CD4-positive, alpha-beta memory T cell (primary cell): Measurements from ENCODE around the gene TEX51. TPM values are rescaled to one million over a fixed set of nuclear protein-coding genes. Genes with fewer than 3 reads are reported as not detected.

Source experiments
- CTCF ChIA-PET: fragments of 350-600 bp; sonication (Branson Sonifier 250); formaldehyde crosslinking; loops from one replicate; lab custom pipeline; 2021; ENCODE audit warnings: inconsistent platforms; ENCODE audit not compliant: partially characterized antibody; lab: Charles Lee
- POLR2A ChIA-PET: fragments of 350-600 bp; sonication (Branson Sonifier 250); formaldehyde crosslinking; loops from one replicate; lab custom pipeline; 2021; ENCODE audit not compliant: partially characterized antibody; lab: Charles Lee
- DNase-seq, 5 donors: peaks; one replicate each; pipeline versions ENCODE4 v3.0.0 to v3.0.0-alpha.2; 2020 to 2022; ENCODE audit warnings: mixed read lengths in 1 of 5
- H3K27ac ChIP-seq: one replicate; pipeline ENCODE4 v1.7.0; 2013; ENCODE audit warnings: low read depth, low read length
- H3K27me3 ChIP-seq: 2 replicates; pipeline ENCODE4 v1.7.0; 2013; ENCODE audit warnings: mild to moderate bottlenecking, low read length, moderate library complexity; ENCODE audit not compliant: insufficient read depth
- H3K36me3 ChIP-seq: 2 replicates; pipeline ENCODE4 v1.7.0; 2013; ENCODE audit warnings: mild to moderate bottlenecking, low read length, moderate library complexity; ENCODE audit not compliant: insufficient read depth
- H3K4me1 ChIP-seq: 2 replicates; pipeline ENCODE4 v1.7.0; 2013; ENCODE audit warnings: mild to moderate bottlenecking, low read length, moderate library complexity; ENCODE audit not compliant: insufficient read depth
- H3K4me3 ChIP-seq, 2 donors: one replicate each; pipeline ENCODE4 v1.7.0; 2013; ENCODE audit warnings: low read length in 2 of 2, mild to moderate bottlenecking in 1 of 2
- H3K9me3 ChIP-seq, 2 donors: one replicate each; pipeline ENCODE4 v1.7.0; 2013; ENCODE audit warnings: low read length in 2 of 2, control low read depth in 1 of 2; ENCODE audit not compliant: control insufficient read depth in 1 of 2
- H3K27ac Mint-ChIP-seq, 7 donors: one replicate each; pipeline ENCODE4 v1.8.0; 2020 to 2021; ENCODE audit warnings: mixed read lengths in 7 of 7, mild to moderate bottlenecking in 6 of 7, inconsistent platforms in 3 of 7, moderate library complexity in 3 of 7
- H3K27me3 Mint-ChIP-seq, 2 donors: one replicate each; pipeline ENCODE4 v1.8.0; 2020 to 2021; ENCODE audit warnings: mixed read lengths in 2 of 2
- H3K36me3 Mint-ChIP-seq, 2 donors: one replicate each; pipeline ENCODE4 v1.8.0; 2020 to 2021; ENCODE audit warnings: mixed read lengths in 2 of 2, inconsistent platforms in 1 of 2, mild to moderate bottlenecking in 1 of 2
- H3K4me1 Mint-ChIP-seq, 4 donors: one replicate each; pipeline ENCODE4 v1.8.0; 2020 to 2021; ENCODE audit warnings: mixed read lengths in 4 of 4, mild to moderate bottlenecking in 1 of 4
- H3K4me3 Mint-ChIP-seq, 8 donors: one replicate each; pipeline ENCODE4 v1.8.0; 2020 to 2021; ENCODE audit warnings: mixed read lengths in 8 of 8, mild to moderate bottlenecking in 7 of 8, moderate library complexity in 6 of 8, inconsistent platforms in 3 of 8
- H3K9me3 Mint-ChIP-seq, 8 donors: one replicate each; pipeline ENCODE4 v1.8.0; 2020 to 2021; ENCODE audit warnings: mixed read lengths in 8 of 8, mild to moderate bottlenecking in 5 of 8, inconsistent platforms in 3 of 8, moderate library complexity in 1 of 8
- intact Hi-C: fragments of 100-400 bp; cut with micrococcal nuclease; formaldehyde crosslinking; loops from one replicate; pipeline ENCODE4 v1.15.1; 2023
- polyA plus RNA-seq, 2 donors: library from polyadenylated mRNA; unstranded; fragments of 300-500 nt; fragmentation: Illumina TruSeq; gene quantifications; one replicate each; pipeline ENCODE4 v1.2.3, GENCODE V29; 2021
- total RNA-seq, 2 experiments: library from RNA; stranded (reverse); gene quantifications; one replicate each; pipeline ENCODE4 v1.2.3, GENCODE V29; 2021

Gene TEX51
- total and polyA plus RNA-seq, 4 experiments from 2014 or later: not detected

GRCh38 chr2:126883666-126884040 is 15.0 kb upstream of the TEX51 start:
- H3K27ac ChIP-seq: no peak overlapping the region
- Mint-ChIP-seq H3K36me3 (no peaks in the 10 kb centered on the region), H3K27ac (no peak overlapping the region), H3K9me3 (no peaks in the 10 kb centered on the region), H3K4me3 (no peak overlapping the region), H3K4me1 (peaks cover 0 to 4% (median under 1%) of the 10 kb centered on the region in 4 donors), H3K27me3 (peaks cover 6 to 12% of the 10 kb centered on the region in 2 donors)
- H3K4me1 ChIP-seq: no peaks in the 10 kb centered on the region
- no peaks in the 10 kb centered on the region for H3K27me3 ChIP-seq
- H3K9me3 ChIP-seq: no peaks in the 10 kb centered on the region
- CTCF ChIA-PET: no interaction called here
- no peak overlapping the region for H3K4me3 ChIP-seq
- no peak for DNase-seq
- intact Hi-C loops: no loop called here
- no peaks in the 10 kb centered on the region for H3K36me3 ChIP-seq
- POLR2A ChIA-PET: no interaction called here

- POLR2A ChIA-PET: no interaction called here
These were observed 13.6 kb upstream of the TEX51 start for GRCh38 chr2:126884861-126885750.

GRCh38 chr2:126885751-126886210 is 12.9 kb upstream of the TEX51 start:
- POLR2A ChIA-PET: no interaction called here
- intact Hi-C loops: no loop called here
- no peak overlapping the region for H3K4me3 Mint-ChIP-seq

More at GRCh38 chr2:126884861-126885750, 13.6 kb upstream of the TEX51 start:
- Mint-ChIP-seq H3K27me3 (peaks cover 6 to 14% of the 10 kb centered on the region in 2 donors), H3K36me3 (no peaks in the 10 kb centered on the region), H3K4me3 (peak overlapping the region in 1 of 8 donors; percentile 54), H3K4me1 (peaks cover 0 to 4% (median under 1%) of the 10 kb centered on the region in 4 donors), H3K9me3 (no peaks in the 10 kb centered on the region), H3K27ac (no peak overlapping the region)
- no peak overlapping the region for H3K4me3 ChIP-seq
- H3K9me3 ChIP-seq: no peaks in the 10 kb centered on the region
- H3K27me3 ChIP-seq: no peaks in the 10 kb centered on the region
- no peaks in the 10 kb centered on the region for H3K36me3 ChIP-seq
- DNase-seq: no peak
- H3K4me1 ChIP-seq: no peaks in the 10 kb centered on the region
- H3K27ac ChIP-seq: no peak overlapping the region
- CTCF ChIA-PET: interaction anchor here (1.6 kb wide), 1 partner anchor 10 kb away, joined by 3 read pairs; no protein-coding TSS in a partner anchor
- intact Hi-C loops: no loop called here

GRCh38 chr2:126886211-126886915 is 12.3 kb upstream of the TEX51 start:
- no peaks in the 10 kb centered on the region for H3K9me3 ChIP-seq
- H3K4me1 Mint-ChIP-seq: peaks cover 0 to 4% (median under 1%) of the 10 kb centered on the region in 4 donors
- no peaks in the 10 kb centered on the region for H3K4me1 ChIP-seq
- no peaks in the 10 kb centered on the region for H3K27me3 ChIP-seq
- no peak overlapping the region for H3K4me3 ChIP-seq
- DNase-seq: peak in 3 of 5 donors; percentile 4 to 5 (median 5)
- no peak overlapping the region for H3K27ac Mint-ChIP-seq
- peaks cover 6 to 20% of the 10 kb centered on the region in 2 donors for H3K27me3 Mint-ChIP-seq
- H3K36me3 ChIP-seq: no peaks in the 10 kb centered on the region
- intact Hi-C loops: no loop called here
- no peaks in the 10 kb centered on the region for H3K9me3 Mint-ChIP-seq
- no peaks in the 10 kb centered on the region for H3K36me3 Mint-ChIP-seq
- ChIA-PET POLR2A (no interaction called here), CTCF (interaction anchor here (0.5 to 1.6 kb wide), 2 partner anchors 9 to 18 kb away, joined by 3 to 4 read pairs; no protein-coding TSS in a partner anchor)
- peak overlapping the region in 3 of 8 donors; percentile 36 to 59 (median 47) for H3K4me3 Mint-ChIP-seq
- H3K27ac ChIP-seq: no peak overlapping the region

More at GRCh38 chr2:126885751-126886210, 12.9 kb upstream of the TEX51 start:
- Histone ChIP-seq H3K27me3 (no peaks in the 10 kb centered on the region), H3K36me3 (no peaks in the 10 kb centered on the region), H3K4me3 (no peak overlapping the region), H3K4me1 (no peaks in the 10 kb centered on the region), H3K9me3 (no peaks in the 10 kb centered on the region), H3K27ac (no peak overlapping the region)
- H3K27me3 Mint-ChIP-seq: peaks cover 6 to 14% of the 10 kb centered on the region in 2 donors
- CTCF ChIA-PET: interaction anchor here (1.6 kb wide), 1 partner anchor 9 kb away, joined by 3 read pairs; no protein-coding TSS in a partner anchor
- DNase-seq: no peak
- no peak overlapping the region for H3K27ac Mint-ChIP-seq
- no peaks in the 10 kb centered on the region for H3K9me3 Mint-ChIP-seq
- peaks cover 0 to 4% (median under 1%) of the 10 kb centered on the region in 4 donors for H3K4me1 Mint-ChIP-seq
- no peaks in the 10 kb centered on the region for H3K36me3 Mint-ChIP-seq

- H3K9me3 ChIP-seq: no peaks in the 10 kb centered on the region
- intact Hi-C loops: no loop called here
- ChIA-PET CTCF (interaction anchor here (0.5 to 1.6 kb wide), 2 partner anchors 8 to 18 kb away, joined by 3 to 4 read pairs; no protein-coding TSS in a partner anchor), POLR2A (no interaction called here)
- no peaks in the 10 kb centered on the region for H3K9me3 Mint-ChIP-seq
- no peaks in the 10 kb centered on the region for H3K4me1 ChIP-seq
- H3K36me3 ChIP-seq: no peaks in the 10 kb centered on the region
- no peaks in the 10 kb centered on the region for H3K27me3 ChIP-seq
- no peak for DNase-seq
- H3K4me3 Mint-ChIP-seq: no peak overlapping the region
- no peak overlapping the region for H3K4me3 ChIP-seq
- H3K4me1 Mint-ChIP-seq: peaks cover 0 to 4% (median under 1%) of the 10 kb centered on the region in 4 donors
- peaks cover 6 to 20% of the 10 kb centered on the region in 2 donors for H3K27me3 Mint-ChIP-seq
- H3K27ac Mint-ChIP-seq: no peak overlapping the region
- H3K36me3 Mint-ChIP-seq: no peaks in the 10 kb centered on the region
- H3K27ac ChIP-seq: no peak overlapping the region
These were observed 11.8 kb upstream of the TEX51 start for GRCh38 chr2:126886916-126887280.

- no peak overlapping the region for H3K4me3 ChIP-seq
- H3K27me3 ChIP-seq: no peaks in the 10 kb centered on the region
- H3K4me1 ChIP-seq: no peaks in the 10 kb centered on the region
- H3K36me3 ChIP-seq: no peaks in the 10 kb centered on the region
- H3K27ac Mint-ChIP-seq: no peak overlapping the region
- ChIA-PET POLR2A (no interaction called here), CTCF (no interaction called here)
- intact Hi-C loops: no loop called here
- no peaks in the 10 kb centered on the region for H3K9me3 Mint-ChIP-seq
- H3K9me3 ChIP-seq: no peaks in the 10 kb centered on the region
- no peaks in the 10 kb centered on the region for H3K36me3 Mint-ChIP-seq
- H3K27me3 Mint-ChIP-seq: peaks cover 6 to 19% of the 10 kb centered on the region in 2 donors
- peaks cover 0 to 4% (median under 1%) of the 10 kb centered on the region in 4 donors for H3K4me1 Mint-ChIP-seq
- no peak for DNase-seq
- H3K4me3 Mint-ChIP-seq: no peak overlapping the region
- no peak overlapping the region for H3K27ac ChIP-seq
These were observed 11.2 kb upstream of the TEX51 start for GRCh38 chr2:126887506-126887905.

GRCh38 chr2:126888046-126888445 is 10.6 kb upstream of the TEX51 start:
- Histone ChIP-seq H3K27me3 (no peaks in the 10 kb centered on the region), H3K4me1 (no peaks in the 10 kb centered on the region), H3K9me3 (no peaks in the 10 kb centered on the region), H3K4me3 (no peak overlapping the region), H3K27ac (no peak overlapping the region), H3K36me3 (no peaks in the 10 kb centered on the region)
- CTCF ChIA-PET: no interaction called here
- Mint-ChIP-seq H3K27ac (no peak overlapping the region), H3K4me3 (no peak overlapping the region), H3K9me3 (no peaks in the 10 kb centered on the region), H3K27me3 (peaks cover 6 to 16% of the 10 kb centered on the region in 2 donors), H3K36me3 (no peaks in the 10 kb centered on the region), H3K4me1 (peaks cover 0 to 4% (median under 1%) of the 10 kb centered on the region in 4 donors)
- POLR2A ChIA-PET: no interaction called here
- DNase-seq: no peak
- intact Hi-C loops: no loop called here
